ENCODE measurements around the gene GPLD1.

DNA sequence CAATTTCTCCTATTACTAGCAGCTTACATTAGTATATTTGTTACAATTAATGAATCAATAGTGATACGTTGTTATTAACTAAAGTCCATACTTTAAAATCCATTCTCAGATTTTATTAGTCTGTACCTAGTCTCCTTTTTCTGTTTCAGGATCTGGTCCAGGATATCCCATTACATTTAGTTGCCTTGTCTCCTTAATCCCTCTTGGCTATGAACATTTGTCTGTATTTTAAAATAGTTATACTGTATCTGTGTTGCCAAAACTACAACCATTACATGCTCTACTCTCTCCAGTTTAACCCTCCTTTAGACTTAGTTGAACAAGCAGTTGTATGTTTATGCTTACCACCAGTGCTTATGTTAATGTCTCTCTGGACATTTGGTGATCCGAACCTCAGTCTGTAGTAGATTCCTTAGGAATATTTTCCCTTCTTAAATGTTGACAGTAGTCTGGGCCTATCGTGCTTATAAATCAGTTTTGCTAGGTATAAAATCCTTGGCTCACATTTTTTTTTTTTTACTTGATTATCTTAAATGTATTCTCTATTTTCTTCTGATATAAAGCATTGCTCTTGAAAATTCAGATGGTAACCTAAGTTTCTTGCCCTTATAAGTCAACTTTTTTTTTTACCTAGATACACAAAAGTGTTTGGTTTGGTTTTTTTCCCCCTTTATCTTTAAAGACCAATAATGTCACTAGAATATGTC, 17.6 kb upstream of the GPLD1 start:
- no peak for TF ChIP-seq POLR2A (IDR thresholded peaks at IDR 0.05)
- TF ChIP-seq, protein P1, sequence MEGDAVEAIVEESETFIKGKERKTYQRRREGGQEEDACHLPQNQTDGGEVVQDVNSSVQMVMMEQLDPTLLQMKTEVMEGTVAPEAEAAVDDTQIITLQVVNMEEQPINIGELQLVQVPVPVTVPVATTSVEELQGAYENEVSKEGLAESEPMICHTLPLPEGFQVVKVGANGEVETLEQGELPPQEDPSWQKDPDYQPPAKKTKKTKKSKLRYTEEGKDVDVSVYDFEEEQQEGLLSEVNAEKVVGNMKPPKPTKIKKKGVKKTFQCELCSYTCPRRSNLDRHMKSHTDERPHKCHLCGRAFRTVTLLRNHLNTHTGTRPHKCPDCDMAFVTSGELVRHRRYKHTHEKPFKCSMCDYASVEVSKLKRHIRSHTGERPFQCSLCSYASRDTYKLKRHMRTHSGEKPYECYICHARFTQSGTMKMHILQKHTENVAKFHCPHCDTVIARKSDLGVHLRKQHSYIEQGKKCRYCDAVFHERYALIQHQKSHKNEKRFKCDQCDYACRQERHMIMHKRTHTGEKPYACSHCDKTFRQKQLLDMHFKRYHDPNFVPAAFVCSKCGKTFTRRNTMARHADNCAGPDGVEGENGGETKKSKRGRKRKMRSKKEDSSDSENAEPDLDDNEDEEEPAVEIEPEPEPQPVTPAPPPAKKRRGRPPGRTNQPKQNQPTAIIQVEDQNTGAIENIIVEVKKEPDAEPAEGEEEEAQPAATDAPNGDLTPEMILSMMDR (IDR thresholded peaks at IDR 0.05) = no peak
